ENCODE data around the gene ADAMTS8. TPM values are rescaled to one million over a fixed set of nuclear protein-coding genes. Genes with fewer than 3 reads are reported as not detected.

Gene ADAMTS8
- total RNA-seq, 1 experiment from 2014 or later = 0.07 TPM

- H3K9ac ChIP-seq (ENCODE audit: low read length) = no peak overlapping the region
- BruUV-seq (replicated peaks) = no TSS peak
- intact Hi-C loops (cut with micrococcal nuclease) = no loop called here
- H3K36me3 ChIP-seq (ENCODE audit: control insufficient read depth in 1 of 2, insufficient read depth in 2 of 2, low read length in 2 of 2) = no peaks in the 10 kb centered on the region
- ChIA-PET RAD21 (ENCODE audit: low non-redundant PET in 1 of 2, low total read pairs in 2 of 2, uncharacterized antibody in 2 of 2, unreplicated experiment in 2 of 2) (no interaction called here), CTCF (no interaction called here), POLR2A (no interaction called here)
- H3K4me3 ChIP-seq (replicated peaks in 1 of 2; ENCODE audit: low read depth in 1 of 2, low read length in 2 of 2) = no peak overlapping the region
- no peaks in the 10 kb centered on the region for H3K79me2 ChIP-seq (ENCODE audit: insufficient read depth, low read length)
- H2AFZ ChIP-seq (ENCODE audit: low read depth, low read length, poor library complexity, severe bottlenecking) = no peak overlapping the region
- H3K9me3 ChIP-seq (ENCODE audit: control insufficient read depth in 1 of 2, insufficient read depth in 1 of 2, low read depth in 1 of 2, low read length in 2 of 2) = no peaks in the 10 kb centered on the region
- H3K4me1 ChIP-seq (ENCODE audit: control insufficient read depth in 1 of 2, insufficient read depth in 2 of 2, low read length in 2 of 2) = no peaks in the 10 kb centered on the region
- no peak overlapping the region for H3K27ac ChIP-seq (ENCODE audit: low read depth, low read length)
- H4K20me1 ChIP-seq (ENCODE audit: insufficient read depth) = no peaks in the 10 kb centered on the region
- no peak overlapping the region for H3K4me2 ChIP-seq (ENCODE audit: low read length)
- no peaks in the 10 kb centered on the region for H3K9me2 ChIP-seq (ENCODE audit: insufficient read depth)
- H3K27me3 ChIP-seq (ENCODE audit: insufficient read depth, low read length) = no peaks in the 10 kb centered on the region
- no peak for TF ChIP-seq ZBTB33 (IDR thresholded peaks at IDR 0.05; ENCODE audit: extremely low read depth, insufficient replicate concordance, low read length)
- TF ChIP-seq JUND (IDR thresholded peaks at IDR 0.05) = no peak
- no peak for TF ChIP-seq CBX3 (IDR thresholded peaks at IDR 0.05; ENCODE audit: low read depth)
- TF ChIP-seq ATF3 (IDR thresholded peaks at IDR 0.05) = no peak
- no peak for TF ChIP-seq POLR2AphosphoS5 (IDR thresholded peaks at IDR 0.05; ENCODE audit: low read depth, low read length)
- TF ChIP-seq SIN3A (IDR thresholded peaks at IDR 0.05; ENCODE audit: low read depth) = no peak
- no peak for TF ChIP-seq REST (IDR thresholded peaks at IDR 0.05; ENCODE audit: low read depth)
- DNase-seq (ENCODE audit: low read depth, low spot score) (no peak), ATAC-seq (no peak)
Observed at GRCh38 chr11:130457623-130458409, 29.4 kb upstream of the ADAMTS8 start.

All from HCT116 (cell line).